GM12878 (cell line): ENCODE data around the gene WFDC6. TPM values are rescaled to one million over a fixed set of nuclear protein-coding genes. Genes with fewer than 3 reads are reported as not detected.

ENCODE experiments used
- ATAC-seq: fragments of 200-7000 bp; cut with Tn5 transposase; 3 replicates; pipeline ENCODE4 v1.9.1; 2020; ENCODE audit warnings: mild to moderate bottlenecking, moderate library complexity
- BruUV-seq: library from RNA; stranded (reverse); fragments of 400-500 nt; replicated peaks from 2 replicates; lab custom pipeline; 2021; lab: Mats Ljungman, UMichigan
- CTCF ChIA-PET: fragments of 300-600 bp; sonication (Branson Sonifier 250); formaldehyde crosslinking; extraction: SDS; loops from one replicate; lab custom pipeline; 2021; ENCODE audit warnings: inconsistent platforms; lab: Yijun Ruan, JAX
- POLR2A ChIA-PET: fragments of 350-600 bp; formaldehyde crosslinking; extraction: SDS; loops from one replicate; lab custom pipeline; 2021; ENCODE audit warnings: inconsistent platforms; lab: Charles Lee
- RAD21 ChIA-PET: fragments of 300-600 bp; sonication (Branson Sonifier 250); formaldehyde crosslinking; loops from one replicate; lab custom pipeline; 2023; ENCODE audit warnings: antibody characterized with exemption; ENCODE audit not compliant: unreplicated experiment; lab: Charles Lee
- SMC1A ChIA-PET: fragments of 300-600 bp; sonication (Branson Sonifier 250); formaldehyde crosslinking; loops from one replicate; lab custom pipeline; 2023; ENCODE audit not compliant: unreplicated experiment, uncharacterized antibody; lab: Charles Lee
- DNase-seq: peaks from one replicate; pipeline ENCODE4 v3.0.0-alpha.2; 2011; ENCODE audit warnings: low read depth, low spot score
- FAIRE-seq: peaks from 3 replicates; lab custom pipeline; 2011; peaks lifted over from hg19 to GRCh38; lab: Jason Lieb, UNC
- H2AFZ ChIP-seq: 2 replicates; pipeline ENCODE4 v1.6.0; 2011; ENCODE audit warnings: low read depth, low read length, control low read depth; ENCODE audit not compliant: control insufficient read depth
- H3K27ac ChIP-seq: 2 replicates; pipeline ENCODE4 v1.5.1; 2011; ENCODE audit warnings: control low read depth; ENCODE audit not compliant: control insufficient read depth, insufficient read depth
- H3K27me3 ChIP-seq, 2 experiments: replicated peaks in 1 of 2; 2 replicates each; pipeline versions ENCODE4 v1.6.0 to v1.6.1; 2011; ENCODE audit warnings: low read length in 1 of 2; ENCODE audit not compliant: control insufficient read depth in 2 of 2, insufficient read depth in 2 of 2
- H3K36me3 ChIP-seq, 2 experiments: 2 replicates each; pipeline ENCODE4 v1.5.1; 2011; ENCODE audit warnings: low read length in 1 of 2; ENCODE audit not compliant: control insufficient read depth in 2 of 2, insufficient read depth in 2 of 2
- H3K4me1 ChIP-seq: 2 replicates; pipeline ENCODE4 v1.6.1; 2011; ENCODE audit warnings: mild to moderate bottlenecking, low read length, moderate library complexity, mixed read lengths; ENCODE audit not compliant: control insufficient read depth, insufficient read depth
- H3K4me2 ChIP-seq: 2 replicates; pipeline ENCODE4 v1.6.0; 2011; ENCODE audit warnings: control low read depth; ENCODE audit not compliant: control insufficient read depth, insufficient read depth
- H3K4me3 ChIP-seq: fragments of 200-600 bp; sonication (generic); 2 replicates; pipeline ENCODE4 v1.5.1; 2016
- H3K79me2 ChIP-seq: 2 replicates; pipeline ENCODE4 v1.6.0; 2011; ENCODE audit warnings: low read length; ENCODE audit not compliant: control insufficient read depth, insufficient read depth
- H3K9ac ChIP-seq: 2 replicates; pipeline ENCODE4 v1.8.0; 2011; ENCODE audit warnings: low read length, control low read depth, mixed read lengths; ENCODE audit not compliant: control insufficient read depth, insufficient read depth
- H3K9me3 ChIP-seq: replicated peaks from 3 replicates; pipeline ENCODE4 v1.5.1; 2011; ENCODE audit warnings: mild to moderate bottlenecking, low read length; ENCODE audit not compliant: control insufficient read depth, insufficient read depth
- H4K20me1 ChIP-seq: 2 replicates; pipeline ENCODE4 v1.6.0; 2011; ENCODE audit not compliant: control insufficient read depth, insufficient read depth
- ATF7 ChIP-seq: fragments of 450-650 bp; IDR thresholded peaks from 2 replicates; pipeline ENCODE4 v1.6.1; 2016; ENCODE audit warnings: low read depth, mild to moderate bottlenecking
- CBFB ChIP-seq: IDR thresholded peaks from 2 replicates; pipeline ENCODE4 v1.6.1; 2016; ENCODE audit warnings: antibody characterized with exemption, low read depth
- CBX5 ChIP-seq: sonication (generic); IDR thresholded peaks from 2 replicates; pipeline ENCODE4 v1.6.1; 2016; ENCODE audit warnings: low read depth, moderate library complexity, mild to moderate bottlenecking, inconsistent platforms
- CEBPB ChIP-seq, 2 experiments: fragments of 150-350 bp in 1 of 2; IDR thresholded peaks; 2 replicates each; pipeline ENCODE4 v1.6.1; 2012 to 2014; ENCODE audit warnings: low read depth in 2 of 2, low read length in 2 of 2, borderline replicate concordance in 1 of 2, inconsistent platforms in 1 of 2
- ELK1 ChIP-seq: IDR thresholded peaks from 2 replicates; pipeline ENCODE4 v1.6.1; 2012; ENCODE audit warnings: low read depth, low read length, improper control_type of control experiment
- EP300 ChIP-seq, 2 experiments: fragments of 150-350 bp in 1 of 2; IDR thresholded peaks; 2 replicates each; pipeline ENCODE4 v1.6.1; 2011 to 2012; ENCODE audit warnings: low read depth in 2 of 2, low read length in 2 of 2, borderline replicate concordance in 1 of 2, improper control_type of control experiment in 1 of 2, inconsistent platforms in 1 of 2; ENCODE audit not compliant: control insufficient read depth in 1 of 2
- MAX ChIP-seq: IDR thresholded peaks from 2 replicates; pipeline ENCODE4 v1.6.1; 2012; ENCODE audit warnings: low read depth, low read length, improper control_type of control experiment
- MTA2 ChIP-seq: fragments of 450-650 bp; IDR thresholded peaks from 2 replicates; pipeline ENCODE4 v1.6.1; 2016; ENCODE audit warnings: low read depth, mild to moderate bottlenecking, moderate library complexity
- NBN ChIP-seq: fragments of 450-650 bp; IDR thresholded peaks from 2 replicates; pipeline ENCODE4 v1.6.1; 2016
- POLR2AphosphoS2 ChIP-seq: IDR thresholded peaks from 2 replicates; pipeline ENCODE4 v1.6.1; 2011; ENCODE audit warnings: low read depth, mild to moderate bottlenecking, low read length, improper control_type of control experiment, moderate library complexity
- RUNX3 ChIP-seq: IDR thresholded peaks from 2 replicates; pipeline ENCODE4 v1.6.1; 2012; ENCODE audit warnings: low read length, inconsistent platforms
- STAT3 ChIP-seq: IDR thresholded peaks from 2 replicates; pipeline ENCODE4 v1.6.1; 2011; ENCODE audit warnings: low read depth, low read length, improper control_type of control experiment
- ZBTB4 ChIP-seq: fragments of 450-650 bp; formaldehyde crosslinking; IDR thresholded peaks from 2 replicates; pipeline ENCODE4 v1.4.0; 2022; ENCODE audit warnings: mild to moderate bottlenecking, moderate library complexity
- ZBTB40 ChIP-seq: fragments of 450-650 bp; IDR thresholded peaks from 2 replicates; pipeline ENCODE4 v1.6.1; 2016; ENCODE audit warnings: mild to moderate bottlenecking, moderate library complexity, borderline replicate concordance
- ZNF274 ChIP-seq: IDR thresholded peaks from one replicate; pipeline ENCODE4 v1.8.0; 2011; ENCODE audit not compliant: insufficient read length, insufficient read depth
- WGBS: methylation state at CpG from one replicate; pipeline ENCODE4 v1.1.6; 2016; ENCODE audit warnings: low lambda C conversion rate; ENCODE audit not compliant: insufficient replicate concordance, insufficient coverage; ENCODE audit errors: missing lambda C conversion rate; 5-methylcytosine and 5-hydroxymethylcytosine counted together
- in situ Hi-C: fragments of 300-500 bp; cut with MboI; formaldehyde crosslinking; loops from 9 replicates; pipeline ENCODE4 v1.14.3; 2018; ENCODE audit warnings: mixed read lengths
- intact Hi-C: fragments of 100-400 bp; cut with micrococcal nuclease; formaldehyde crosslinking; loops from one replicate; pipeline ENCODE4 v1.14.2; 2022; ENCODE audit not compliant: unreplicated experiment
- polyA plus RNA-seq, 11 experiments: library from polyadenylated mRNA; depleted of rRNA in 4 of 11; unstranded in 6 of 11; stranded (reverse) in 5 of 11; fragments of >200 nt; fragmentation: Nextera tagmentation in 4 of 11; fragmentation: Illumina TruSeq in 1 of 11; extraction: Ambion mirVana in 4 of 11; extraction: Trizol in 1 of 11; gene quantifications; 1 replicate in 1 of 11; 2 replicates in 10 of 11; pipeline versions ENCODE4 v1.2.1 to v1.2.3, GENCODE V29; 2011 to 2016; ENCODE audit warnings: inconsistent platforms in 2 of 11, missing spikeins in 2 of 11, low read depth in 1 of 11
- total RNA-seq, 4 experiments: library from RNA; depleted of rRNA in 3 of 4; stranded (reverse); fragments of >200 nt in 3 of 4; fragmentation: Illumina TruSeq in 1 of 4; extraction: Trizol in 1 of 4; gene quantifications; 2 replicates each; pipeline versions ENCODE4 v1.2.1 to v1.2.3, GENCODE V29; 2013 to 2021

The WFDC6 gene
- total and polyA plus RNA-seq, 10 of the 15 experiments (the other 5 are each of a cell fraction or from before 2014, with no cell fraction given) = not detected

GRCh38 chr20:45538209-45538799 is 978 bp downstream of the WFDC6 start:
- Histone ChIP-seq H3K27me3 (no peaks in the 10 kb centered on the region; a peak in 1 of 4 replicates), H3K36me3 (no peaks in the 10 kb centered on the region), H4K20me1 (no peaks in the 10 kb centered on the region), H3K4me1 (no peaks in the 10 kb centered on the region), H3K9ac (no peak overlapping the region), H3K79me2 (no peaks in the 10 kb centered on the region), H3K4me2 (no peak overlapping the region), H2AFZ (no peak overlapping the region), H3K27ac (no peak overlapping the region), H3K9me3 (no peaks in the 10 kb centered on the region), H3K4me3 (no peak overlapping the region)
- DNase-seq = no peak
- in situ Hi-C loops (no loop called here), intact Hi-C loops (no loop called here)
- BruUV-seq = no TSS peak
- ChIA-PET CTCF (interaction anchor here (0.5 to 1.2 kb wide), 3 partner anchors 230 to 390 kb away, joined by 3 to 4 read pairs (median 3); no protein-coding TSS in a partner anchor), SMC1A (no interaction called here), POLR2A (no interaction called here), RAD21 (no interaction called here)
- no peak for FAIRE-seq
- no peak for ATAC-seq
- 37% methylated on average over 7 of the region's 7 CpGs for WGBS
- TF ChIP-seq EP300 (IDR thresholded peaks at IDR 0.05; ENCODE audit: borderline replicate concordance in 1 of 2, control insufficient read depth in 1 of 2, low read depth in 2 of 2, low read length in 2 of 2) = no peak
- TF ChIP-seq ZNF274 = no peak
- no peak for TF ChIP-seq CBFB
- TF ChIP-seq ELK1 = no peak
- no peak for TF ChIP-seq ATF7
- TF ChIP-seq POLR2AphosphoS2 = no peak
- TF ChIP-seq STAT3 = no peak
- TF ChIP-seq CBX5 = no peak
- TF ChIP-seq MAX = no peak
- no peak for TF ChIP-seq NBN
- no peak for TF ChIP-seq ZBTB4 (CRISPR knock-in tag)
- TF ChIP-seq RUNX3 = no peak
- no peak for TF ChIP-seq CEBPB (IDR thresholded peaks at IDR 0.05; ENCODE audit: borderline replicate concordance in 1 of 2, low read depth in 2 of 2, low read length in 2 of 2)
- no peak for TF ChIP-seq MTA2
- TF ChIP-seq ZBTB40 = no peak
